GM18511 (cell line): ENCODE results near the gene CCNO.

ENCODE experiments used
- ATAC-seq: cut with Tn5 transposase; IDR thresholded peaks from one replicate; pipeline ENCODE4 v1.9.1; 2021; ENCODE audit warnings: mild to moderate bottlenecking, moderate library complexity; ENCODE audit not compliant: unreplicated experiment

CCNO gene

GRCh38 chr5:55232985-55233928, at the start of gene CCNO:
CCNO (minus strand) TSS chr5:55233608; CDS start chr5:55233523, 85 bp downstream.
- ATAC-seq: peak; percentile 66

GRCh38 chr5:55278778-55279177, 45.4 kb upstream of the CCNO start:
- no peak for ATAC-seq

GRCh38 chr5:55276771-55277170, 43.4 kb upstream of the CCNO start:
- no peak for ATAC-seq

- no peak for ATAC-seq
Measured at GRCh38 chr5:55258339-55258738, 24.9 kb upstream of the CCNO start.

- no peak for ATAC-seq
Measured at GRCh38 chr5:55254802-55255201, 21.4 kb upstream of the CCNO start.

- no peak for ATAC-seq
Measured at GRCh38 chr5:55250064-55250463, 16.7 kb upstream of the CCNO start.

- no peak for ATAC-seq
Measured at GRCh38 chr5:55241746-55242145, 8.3 kb upstream of the CCNO start.

GRCh38 chr5:55236800-55237199, 3.4 kb upstream of the CCNO start:
- ATAC-seq: no peak

- ATAC-seq: no peak
Measured at GRCh38 chr5:55234121-55234700, 803 bp upstream of the CCNO start.

GRCh38 chr5:55232271-55232984, 980 bp downstream of the CCNO start:
- peak; percentile 12 for ATAC-seq

GRCh38 chr5:55231919-55232270, 1.5 kb downstream of the CCNO start:
- no peak for ATAC-seq

GRCh38 chr5:55231029-55231918, 2.1 kb downstream of the CCNO start:
- no peak for ATAC-seq

GRCh38 chr5:55230086-55230629, 3.2 kb downstream of the CCNO start:
- no peak for ATAC-seq

- ATAC-seq: no peak
Measured at GRCh38 chr5:55227664-55228430, 5.6 kb downstream of the CCNO start.

GRCh38 chr5:55226934-55227663, 6.3 kb downstream of the CCNO start, which contains the start of gene MCIDAS:
MCIDAS (minus strand) TSS chr5:55227315; CDS start chr5:55227138, 177 bp downstream.
- peak; percentile 44 for ATAC-seq

GRCh38 chr5:55226027-55226933, 7.1 kb downstream of the CCNO start:
- ATAC-seq: peak; percentile 52

- ATAC-seq: no peak
Measured at GRCh38 chr5:55225346-55225745, 8.1 kb downstream of the CCNO start.

- no peak for ATAC-seq
Measured at GRCh38 chr5:55223812-55224240, 9.6 kb downstream of the CCNO start.
